ENCODE measurements around the gene CELF2. TPM values are rescaled to one million over a fixed set of nuclear protein-coding genes. Genes with fewer than 3 reads are reported as not detected.

CELF2 gene
- total and polyA plus RNA-seq, 2 donors from 2014 or later = 1.7 to 39.2 TPM

GRCh38 chr10:11379771-11380170, 362.1 kb downstream of the CELF2 start:
- FAIRE-seq (no peak), DNase-seq (no peak)
- no peaks in the 10 kb centered on the region for H3K4me1 ChIP-seq (ENCODE audit: control insufficient read depth in 2 of 3, insufficient read depth in 2 of 3, low read depth in 1 of 3, low read length in 3 of 3)
- H3K27me3 ChIP-seq (ENCODE audit: control insufficient read depth, insufficient read depth, low read length) = no peaks in the 10 kb centered on the region
- TF ChIP-seq CTCF (IDR thresholded peaks at IDR 0.05; ENCODE audit: borderline replicate concordance, extremely low read depth, insufficient read depth) = no peak
- H3K36me3 ChIP-seq (ENCODE audit: control insufficient read depth in 2 of 3, insufficient read depth in 3 of 3, low read length in 3 of 3) = no peaks in the 10 kb centered on the region
- H3K27ac ChIP-seq (ENCODE audit: low read depth in 2 of 2, low read length in 2 of 2) = no peak overlapping the region
- peaks cover 0 to 3% (median 0%) of the 10 kb centered on the region in 3 donors for H3K9me3 ChIP-seq (ENCODE audit: control insufficient read depth in 2 of 3, insufficient read depth in 1 of 3, low read length in 3 of 3)
- intact Hi-C loops (cut with DNase I) = no loop called here
- no peak overlapping the region for H3K9ac ChIP-seq (ENCODE audit: low read length in 3 of 3)
- H3K4me3 ChIP-seq (ENCODE audit: low read length in 3 of 3) = no peak overlapping the region

- DNase-seq = no peak
- no peak for TF ChIP-seq CTCF (IDR thresholded peaks at IDR 0.05; ENCODE audit: borderline replicate concordance, extremely low read depth, insufficient read depth)
- no peaks in the 10 kb centered on the region for H3K36me3 ChIP-seq (ENCODE audit: control insufficient read depth in 2 of 3, insufficient read depth in 3 of 3, low read length in 3 of 3)
- no peak overlapping the region for H3K27ac ChIP-seq (ENCODE audit: low read depth in 2 of 2, low read length in 2 of 2)
- no peaks in the 10 kb centered on the region for H3K27me3 ChIP-seq (ENCODE audit: control insufficient read depth, insufficient read depth, low read length)
- no peaks in the 10 kb centered on the region for H3K4me1 ChIP-seq (ENCODE audit: control insufficient read depth in 2 of 3, insufficient read depth in 2 of 3, low read depth in 1 of 3, low read length in 3 of 3)
- peaks cover 0 to 3% (median 0%) of the 10 kb centered on the region in 3 donors for H3K9me3 ChIP-seq (ENCODE audit: control insufficient read depth in 2 of 3, insufficient read depth in 1 of 3, low read length in 3 of 3)
- intact Hi-C loops (cut with DNase I) = no loop called here
- H3K4me3 ChIP-seq (ENCODE audit: low read length in 3 of 3) = no peak overlapping the region
- no peak overlapping the region for H3K9ac ChIP-seq (ENCODE audit: low read length in 3 of 3)
- no peak for FAIRE-seq
Measured at GRCh38 chr10:11381023-11381422, 363.4 kb downstream of the CELF2 start.

GRCh38 chr10:11381511-11381910, 363.8 kb downstream of the CELF2 start:
- Histone ChIP-seq H3K9ac (ENCODE audit: low read length in 3 of 3) (no peak overlapping the region), H3K9me3 (ENCODE audit: control insufficient read depth in 2 of 3, insufficient read depth in 1 of 3, low read length in 3 of 3) (peaks cover 0 to 3% (median 0%) of the 10 kb centered on the region in 3 donors), H3K36me3 (ENCODE audit: control insufficient read depth in 2 of 3, insufficient read depth in 3 of 3, low read length in 3 of 3) (no peaks in the 10 kb centered on the region), H3K27ac (ENCODE audit: low read depth in 2 of 2, low read length in 2 of 2) (no peak overlapping the region), H3K27me3 (ENCODE audit: control insufficient read depth, insufficient read depth, low read length) (no peaks in the 10 kb centered on the region), H3K4me3 (ENCODE audit: low read length in 3 of 3) (no peak overlapping the region), H3K4me1 (ENCODE audit: control insufficient read depth in 2 of 3, insufficient read depth in 2 of 3, low read depth in 1 of 3, low read length in 3 of 3) (no peaks in the 10 kb centered on the region)
- DNase-seq = no peak
- intact Hi-C loops (cut with DNase I) = no loop called here
- TF ChIP-seq CTCF (IDR thresholded peaks at IDR 0.05; ENCODE audit: borderline replicate concordance, extremely low read depth, insufficient read depth) = no peak
- no peak for FAIRE-seq

DNA sequence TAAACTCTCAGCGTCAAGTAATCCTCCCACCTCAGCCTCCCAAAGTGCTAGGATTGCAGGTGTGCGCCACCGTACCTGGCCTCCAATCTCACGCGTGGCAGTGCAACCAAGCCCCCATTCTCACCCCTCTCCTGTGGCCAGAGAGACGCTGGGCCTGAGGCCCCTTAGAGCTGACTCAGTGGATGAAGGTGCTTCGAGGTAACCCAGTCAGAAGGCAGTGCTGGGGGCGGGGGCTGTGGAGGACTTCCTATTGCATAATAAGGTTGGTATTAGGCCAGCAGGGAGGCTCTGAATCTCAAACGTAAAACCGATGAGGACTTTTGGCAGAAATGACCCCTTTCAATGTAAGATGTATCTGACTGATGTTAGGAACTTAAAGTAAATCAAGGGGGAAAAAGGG, 364.5 kb downstream of the CELF2 start:
- no peak for FAIRE-seq
- TF ChIP-seq CTCF (IDR thresholded peaks at IDR 0.05; ENCODE audit: borderline replicate concordance, extremely low read depth, insufficient read depth) = no peak
- Histone ChIP-seq H3K27ac (ENCODE audit: low read depth in 2 of 2, low read length in 2 of 2) (no peak overlapping the region), H3K27me3 (ENCODE audit: control insufficient read depth, insufficient read depth, low read length) (no peaks in the 10 kb centered on the region), H3K9ac (ENCODE audit: low read length in 3 of 3) (no peak overlapping the region), H3K4me3 (ENCODE audit: low read length in 3 of 3) (no peak overlapping the region), H3K9me3 (ENCODE audit: control insufficient read depth in 2 of 3, insufficient read depth in 1 of 3, low read length in 3 of 3) (peaks cover 0 to 3% (median 0%) of the 10 kb centered on the region in 3 donors), H3K4me1 (ENCODE audit: control insufficient read depth in 2 of 3, insufficient read depth in 2 of 3, low read depth in 1 of 3, low read length in 3 of 3) (no peaks in the 10 kb centered on the region), H3K36me3 (ENCODE audit: control insufficient read depth in 2 of 3, insufficient read depth in 3 of 3, low read length in 3 of 3) (no peaks in the 10 kb centered on the region)
- intact Hi-C loops (cut with DNase I) = no loop called here
- DNase-seq = no peak

All from kidney (tissue), 14 donors.